IMR-90 (cell line): ENCODE data around the gene NEAT1. TPM values are rescaled to one million over a fixed set of nuclear protein-coding genes. Genes with fewer than 3 reads are reported as not detected.
A peak's percentile ranks its signal among the peaks of the same experiment; 100 is the strongest.

ENCODE experiments used
- ATAC-seq: fragments of 200-7000 bp; cut with Tn5 transposase; 2 replicates; pipeline ENCODE4 v1.9.1; 2020; ENCODE audit warnings: low read depth, mild to moderate bottlenecking, moderate library complexity
- BruUV-seq: library from RNA; stranded (reverse); fragments of 400-500 nt; replicated peaks from 2 replicates; lab custom pipeline; 2021; lab: Mats Ljungman, UMichigan
- CTCF ChIA-PET: fragments of 300-600 bp; formaldehyde crosslinking; extraction: SDS; loops from one replicate; lab custom pipeline; 2021; ENCODE audit warnings: antibody characterized with exemption; lab: Yijun Ruan, JAX
- POLR2A ChIA-PET: fragments of 300-600 bp; sonication (Branson Sonifier 250); formaldehyde crosslinking; loops from one replicate; lab custom pipeline; 2022; ENCODE audit warnings: antibody characterized with exemption; ENCODE audit not compliant: unreplicated experiment; lab: Charles Lee
- DNase-seq: peaks from one replicate; pipeline ENCODE4 v3.0.0; 2013
- H2AFZ ChIP-seq: replicated peaks from 2 replicates; pipeline ENCODE3; 2013; ENCODE audit warnings: low read length, mild to moderate bottlenecking; ENCODE audit not compliant: poor library complexity
- H2AK5ac ChIP-seq: 2 replicates; pipeline ENCODE4 v1.6.1; 2013; ENCODE audit warnings: low read depth, low read length, inconsistent platforms
- H2AK9ac ChIP-seq: replicated peaks from 2 replicates; pipeline ENCODE3; 2013; ENCODE audit warnings: mild to moderate bottlenecking, low read depth, low read length, moderate library complexity; ENCODE audit not compliant: poor library complexity
- H2BK120ac ChIP-seq: 2 replicates; pipeline ENCODE4 v1.6.1; 2013; ENCODE audit warnings: low read depth, low read length, inconsistent platforms
- H2BK15ac ChIP-seq: 3 replicates; pipeline ENCODE4 v1.6.1; 2013; ENCODE audit warnings: low read depth, low read length, inconsistent platforms
- H2BK20ac ChIP-seq: 2 replicates; pipeline ENCODE4 v1.6.1; 2013; ENCODE audit warnings: low read depth, mild to moderate bottlenecking, inconsistent platforms, low read length, moderate library complexity
- H2BK5ac ChIP-seq: 2 replicates; pipeline ENCODE4 v1.6.1; 2013; ENCODE audit warnings: mild to moderate bottlenecking, low read depth, low read length, inconsistent platforms; ENCODE audit not compliant: poor library complexity, severe bottlenecking
- H3K14ac ChIP-seq: replicated peaks from 2 replicates; pipeline ENCODE4 v1.6.1; 2013; ENCODE audit warnings: low read depth, low read length, inconsistent platforms
- H3K18ac ChIP-seq: 2 replicates; pipeline ENCODE4 v1.6.1; 2013; ENCODE audit warnings: low read depth, low read length, control low read depth
- H3K23ac ChIP-seq: 2 replicates; pipeline ENCODE4 v1.6.1; 2013; ENCODE audit warnings: low read depth, low read length, inconsistent platforms
- H3K27ac ChIP-seq: 2 replicates; pipeline ENCODE4 v1.5.1; 2013; ENCODE audit warnings: mild to moderate bottlenecking, control low read depth, low read length; ENCODE audit not compliant: insufficient read depth
- H3K27me3 ChIP-seq: 2 replicates; pipeline ENCODE4 v1.6.1; 2013; ENCODE audit warnings: low read length; ENCODE audit not compliant: control insufficient read depth, insufficient read depth
- H3K36me3 ChIP-seq: 2 replicates; pipeline ENCODE4 v1.6.1; 2013; ENCODE audit warnings: low read length, mixed read lengths; ENCODE audit not compliant: control insufficient read depth, insufficient read depth
- H3K4ac ChIP-seq: 2 replicates; pipeline ENCODE4 v1.6.1; 2013; ENCODE audit warnings: low read depth, low read length, inconsistent platforms
- H3K4me1 ChIP-seq: 2 replicates; pipeline ENCODE4 v1.6.1; 2013; ENCODE audit warnings: low read length, mixed read lengths; ENCODE audit not compliant: control insufficient read depth, insufficient read depth
- H3K4me2 ChIP-seq: 2 replicates; pipeline ENCODE4 v1.6.1; 2013; ENCODE audit warnings: low read depth, mild to moderate bottlenecking, control low read depth, low read length, moderate library complexity
- H3K4me3 ChIP-seq: 2 replicates; pipeline ENCODE4 v1.5.1; 2013; ENCODE audit warnings: low read depth, mild to moderate bottlenecking, control low read depth, low read length, moderate library complexity; ENCODE audit not compliant: insufficient read depth
- H3K56ac ChIP-seq: 2 replicates; pipeline ENCODE4 v1.6.1; 2013; ENCODE audit warnings: low read length, inconsistent platforms; ENCODE audit not compliant: insufficient read depth; ENCODE audit errors: extremely low read depth
- H3K79me1 ChIP-seq, 2 experiments: 2 replicates each; pipeline ENCODE4 v1.6.1; 2013; ENCODE audit warnings: low read length in 2 of 2, inconsistent platforms in 1 of 2, low read depth in 1 of 2
- H3K9ac ChIP-seq: 2 replicates; pipeline ENCODE4 v1.6.1; 2013; ENCODE audit warnings: low read depth, low read length, control low read depth
- H3K9me1 ChIP-seq: 2 replicates; pipeline ENCODE4 v1.6.1; 2013; ENCODE audit warnings: low read length, inconsistent platforms; ENCODE audit not compliant: insufficient read depth
- H3K9me3 ChIP-seq: 2 replicates; pipeline ENCODE4 v1.6.1; 2013; ENCODE audit warnings: low read length; ENCODE audit not compliant: control insufficient read depth, insufficient read depth
- H4K20me1 ChIP-seq: 2 replicates; pipeline ENCODE4 v1.6.1; 2013; ENCODE audit warnings: low read length, inconsistent platforms; ENCODE audit not compliant: insufficient read depth
- H4K5ac ChIP-seq: 2 replicates; pipeline ENCODE4 v1.6.1; 2013; ENCODE audit warnings: mild to moderate bottlenecking, low read depth, low read length, control low read depth
- H4K8ac ChIP-seq, 2 experiments: 2 replicates each; pipeline ENCODE4 v1.6.1; 2013; ENCODE audit warnings: low read depth in 2 of 2, low read length in 2 of 2, control low read depth in 1 of 2, inconsistent platforms in 1 of 2
- H4K91ac ChIP-seq: 2 replicates; pipeline ENCODE4 v1.6.1; 2013; ENCODE audit warnings: low read depth, low read length, inconsistent platforms; ENCODE audit not compliant: insufficient read depth
- CHD1 ChIP-seq: IDR thresholded peaks from 2 replicates; pipeline ENCODE4 v1.6.1; 2012; ENCODE audit warnings: low read depth, low read length, improper control_type of control experiment
- FOS ChIP-seq: fragments of 150-350 bp; IDR thresholded peaks from 2 replicates; pipeline ENCODE4 v1.6.1; 2016; ENCODE audit warnings: low read depth, low read length
- MXI1 ChIP-seq: IDR thresholded peaks from 2 replicates; pipeline ENCODE4 v1.6.1; 2012; ENCODE audit warnings: low read depth, mild to moderate bottlenecking, low read length, moderate library complexity, borderline replicate concordance
- NFE2L2 ChIP-seq: fragments of 150-350 bp; IDR thresholded peaks from 2 replicates; pipeline ENCODE4 v1.6.1; 2016; ENCODE audit warnings: low read depth, mild to moderate bottlenecking, low read length
- SMC3 ChIP-seq: fragments of 150-350 bp; IDR thresholded peaks from 2 replicates; pipeline ENCODE4 v1.6.1; 2016; ENCODE audit warnings: low read depth, mild to moderate bottlenecking, antibody characterized with exemption, low read length, moderate library complexity
- WGBS, 2 experiments: methylation state at CpG; one replicate each; pipeline versions ENCODE4 v1.1.5 to v1.1.7; 2013; ENCODE audit warnings: missing lambda C conversion rate in 2 of 2; ENCODE audit not compliant: insufficient read length in 1 of 2; ENCODE audit errors: extremely low coverage in 2 of 2; 5-methylcytosine and 5-hydroxymethylcytosine counted together
- dilution Hi-C: fragments of 300-500 bp; cut with HindIII; formaldehyde crosslinking; loops from one replicate; pipeline ENCODE4 v1.14.3; 2018; ENCODE audit warnings: low sequenced_read_pairs; ENCODE audit not compliant: unreplicated experiment
- in situ Hi-C: fragments of 300-500 bp; cut with MboI; formaldehyde crosslinking; loops from 3 replicates; pipeline ENCODE4 v1.14.3; 2019; ENCODE audit warnings: low sequenced_read_pairs, inconsistent platforms, mixed read lengths
- intact Hi-C: fragments of 100-400 bp; cut with micrococcal nuclease; formaldehyde crosslinking; loops from 2 replicates; pipeline ENCODE4 v1.10.0; 2022
- polyA plus RNA-seq, 3 experiments: library from polyadenylated mRNA; depleted of rRNA; stranded (reverse); fragments of >200 nt; gene quantifications; 2 replicates each; pipeline ENCODE4 v1.2.3, GENCODE V29; 2012; ENCODE audit warnings: low replicate concordance in 1 of 3
- total RNA-seq: library from RNA; depleted of rRNA; stranded (reverse); fragments of >200 nt; gene quantifications from 2 replicates; pipeline ENCODE4 v1.2.3, GENCODE V29; 2012

The NEAT1 gene
- total and polyA plus RNA-seq, 2 of the 4 experiments (the other 2 are of a cell fraction) = 30.1 to 114 TPM

DNA sequence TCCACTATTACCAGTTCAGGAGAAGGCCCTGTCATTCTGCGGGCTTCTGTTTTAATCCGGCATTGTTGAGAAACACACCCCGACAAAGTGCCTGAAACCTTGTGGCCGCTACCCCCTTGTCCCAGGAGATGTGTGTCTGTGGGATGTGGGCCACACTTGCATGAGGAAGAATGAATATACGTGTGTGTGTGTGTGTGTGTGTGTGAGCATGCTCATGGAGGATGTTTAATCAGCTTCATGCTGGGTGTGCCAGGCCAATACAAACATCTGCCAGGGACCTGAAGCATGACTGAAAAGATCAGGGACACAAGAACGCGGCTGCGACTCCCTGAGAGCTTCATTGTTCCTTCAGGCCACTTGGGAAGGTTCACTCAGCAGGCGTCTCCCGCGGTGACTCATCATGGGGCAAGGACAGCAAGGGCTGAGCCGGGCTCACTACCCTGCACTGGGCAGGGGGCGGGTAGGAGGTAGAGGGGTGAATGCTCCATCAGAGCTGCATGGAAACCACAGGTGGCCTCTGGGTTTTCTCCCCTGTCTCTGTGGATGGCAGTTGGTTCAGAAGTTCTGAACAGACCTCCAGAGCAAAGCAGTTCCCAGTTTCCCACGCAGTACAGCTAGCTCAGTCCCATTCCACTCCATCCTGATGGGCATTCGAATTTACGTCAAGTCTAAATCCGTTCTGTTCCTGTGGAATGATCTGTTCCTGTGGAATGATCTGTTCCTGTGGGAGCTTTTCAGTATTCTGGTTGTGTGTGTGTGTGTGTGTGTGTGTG is 69.2 kb downstream of the NEAT1 start (continued):
- TF ChIP-seq SMC3 (no peak), CHD1 (peak; percentile 82), MXI1 (no peak; the same call in 1 of the 2 replicates)

- CTCF ChIA-PET = interaction anchor here (2.4 kb wide), 1 partner anchor 13 kb away, joined by 11 read pairs; no protein-coding TSS in a partner anchor
These were observed 69.7 kb downstream of the NEAT1 start for GRCh38 chr11:65492387-65492636.

More at GRCh38 chr11:65492387-65492636, 69.7 kb downstream of the NEAT1 start:
- WGBS, 2 experiments = no CpG with 5 or more reads among the region's 4 CpGs
- Histone ChIP-seq H2AFZ (peak overlapping the region; percentile 4), H3K56ac (peak overlapping the region; percentile 92), H3K27ac (peak overlapping the region; percentile 98), H4K91ac (peak overlapping the region; percentile 96), H2BK15ac (peak overlapping the region; percentile 95; the same call in 2 of the 3 replicates), H4K20me1 (no peaks in the 10 kb centered on the region; the same call in 1 of the 2 replicates), H4K8ac (peak overlapping the region; percentile 56 to 97), H3K4ac (peak overlapping the region; percentile 100), H3K4me3 (no peak overlapping the region), H3K9me1 (peaks cover 14% of the 10 kb centered on the region), H4K5ac (peak overlapping the region; percentile 76), H3K9me3 (no peaks in the 10 kb centered on the region), H2BK5ac (peak overlapping the region; percentile 98), H3K79me1 (peaks cover 11 to 57% of the 10 kb centered on the region in 2 experiments), H3K4me2 (peak overlapping the region; percentile 57), H3K4me1 (peaks cover 54% of the 10 kb centered on the region), H3K14ac (peak overlapping the region; percentile 90), H3K36me3 (no peaks in the 10 kb centered on the region), H2AK9ac (peak overlapping the region; percentile 88), H2AK5ac (peak overlapping the region; percentile 100), H2BK120ac (peak overlapping the region; percentile 99), H2BK20ac (peak overlapping the region; percentile 76), H3K27me3 (no peaks in the 10 kb centered on the region), H3K23ac (peak overlapping the region; percentile 98), H3K9ac (peak overlapping the region; percentile 59), H3K18ac (peak overlapping the region; percentile 92)
- intact Hi-C loops (loop anchor here (1.0 kb wide), 1 partner anchor 15 kb away; no protein-coding TSS in a partner anchor), in situ Hi-C loops (no loop called here), dilution Hi-C loops (no loop called here)
- TF ChIP-seq FOS = no peak; the same call in 1 of the 2 replicates
- no peak for TF ChIP-seq NFE2L2
- ATAC-seq = no peak
- POLR2A ChIA-PET = interaction anchor here (0.7 to 9.6 kb wide), 4 partner anchors 11 to 69 kb away, joined by 10 to 400 read pairs (median 17); partner anchors contain the start of genes MALAT1 and NEAT1
- no peak for DNase-seq
- no TSS peak for BruUV-seq
